ENCODE data around the gene RFLNA. TPM values are rescaled to one million over a fixed set of nuclear protein-coding genes. Genes with fewer than 3 reads are reported as not detected.

RFLNA gene
- total RNA-seq, 2 donors from 2014 or later: 5.4 to 13.7 TPM

DNA sequence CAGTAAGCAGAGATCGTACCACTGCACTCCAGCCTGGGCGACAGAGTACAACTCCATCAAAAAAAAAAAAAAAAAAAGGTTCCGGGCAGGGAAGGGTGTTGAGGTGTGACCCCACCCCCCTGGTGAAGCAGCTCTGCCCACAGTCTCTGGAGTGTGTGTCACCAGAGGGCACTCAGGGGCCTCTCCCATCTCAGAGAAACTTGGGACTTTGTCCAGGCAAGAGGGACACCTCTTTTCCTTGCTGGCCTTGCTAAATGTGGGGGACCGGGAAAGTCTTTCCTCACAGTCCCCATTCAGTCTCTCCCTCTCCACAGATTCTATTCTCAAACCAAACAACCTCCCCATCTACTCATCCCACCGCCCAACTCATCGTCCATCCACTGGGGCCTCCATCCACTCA lies 43.6 kb downstream of the RFLNA start:
- Histone ChIP-seq H3K4me1 (replicated peaks) (no peaks in the 10 kb centered on the region), H3K4me3 (no peak overlapping the region), H3K36me3 (peaks cover 38 to 55% of the 10 kb centered on the region in 2 donors), H3K27me3 (replicated peaks; ENCODE audit: insufficient read depth) (no peaks in the 10 kb centered on the region), H3K9me3 (no peaks in the 10 kb centered on the region), H3K27ac (no peak overlapping the region)
- WGBS: 92% methylated on average over 6 of the region's 6 CpGs
- no peak for DNase-seq (ENCODE audit: low spot score)
- intact Hi-C loops (cut with DNase I): no loop called here
- no peak for TF ChIP-seq POLR2A (IDR thresholded peaks at IDR 0.05)
- TF ChIP-seq, protein P1, sequence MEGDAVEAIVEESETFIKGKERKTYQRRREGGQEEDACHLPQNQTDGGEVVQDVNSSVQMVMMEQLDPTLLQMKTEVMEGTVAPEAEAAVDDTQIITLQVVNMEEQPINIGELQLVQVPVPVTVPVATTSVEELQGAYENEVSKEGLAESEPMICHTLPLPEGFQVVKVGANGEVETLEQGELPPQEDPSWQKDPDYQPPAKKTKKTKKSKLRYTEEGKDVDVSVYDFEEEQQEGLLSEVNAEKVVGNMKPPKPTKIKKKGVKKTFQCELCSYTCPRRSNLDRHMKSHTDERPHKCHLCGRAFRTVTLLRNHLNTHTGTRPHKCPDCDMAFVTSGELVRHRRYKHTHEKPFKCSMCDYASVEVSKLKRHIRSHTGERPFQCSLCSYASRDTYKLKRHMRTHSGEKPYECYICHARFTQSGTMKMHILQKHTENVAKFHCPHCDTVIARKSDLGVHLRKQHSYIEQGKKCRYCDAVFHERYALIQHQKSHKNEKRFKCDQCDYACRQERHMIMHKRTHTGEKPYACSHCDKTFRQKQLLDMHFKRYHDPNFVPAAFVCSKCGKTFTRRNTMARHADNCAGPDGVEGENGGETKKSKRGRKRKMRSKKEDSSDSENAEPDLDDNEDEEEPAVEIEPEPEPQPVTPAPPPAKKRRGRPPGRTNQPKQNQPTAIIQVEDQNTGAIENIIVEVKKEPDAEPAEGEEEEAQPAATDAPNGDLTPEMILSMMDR (IDR thresholded peaks at IDR 0.05): no peak
- TF ChIP-seq POLR2AphosphoS5 (IDR thresholded peaks at IDR 0.05): no peak

DNA sequence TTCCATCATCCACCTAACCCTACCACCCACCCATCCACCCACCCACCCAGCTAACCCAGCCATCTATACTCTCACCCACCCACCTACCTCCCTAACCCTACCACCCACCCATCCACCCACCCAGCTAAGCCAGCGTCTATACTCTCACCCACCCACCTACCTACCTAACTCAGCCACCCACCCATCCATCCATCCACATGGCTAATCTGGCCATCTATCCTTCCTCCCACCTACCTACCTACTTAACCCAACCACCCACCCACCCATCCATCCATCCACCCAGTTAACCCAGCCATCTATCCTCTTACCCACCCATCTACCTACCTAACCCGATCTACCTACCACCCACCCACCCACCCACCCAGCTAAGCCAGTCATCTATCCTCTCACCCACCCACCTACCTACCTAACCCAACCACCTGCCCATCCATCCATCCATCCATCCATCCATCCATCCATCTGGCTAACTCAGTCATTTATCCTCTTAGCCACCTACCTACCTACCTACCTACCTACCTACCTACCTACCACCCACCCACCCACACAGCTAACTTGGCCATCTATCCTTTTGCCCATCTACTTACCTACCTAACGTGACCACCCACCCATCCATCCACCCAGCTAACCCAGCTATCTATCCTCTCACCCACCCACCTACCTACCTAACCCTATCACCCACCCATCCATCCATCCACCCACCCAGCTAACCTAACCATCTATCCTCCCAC lies 44.1 kb downstream of the RFLNA start:
- H3K4me1 ChIP-seq (replicated peaks): no peaks in the 10 kb centered on the region
- no peak for DNase-seq (ENCODE audit: low spot score)
- H3K27me3 ChIP-seq (replicated peaks; ENCODE audit: insufficient read depth): no peaks in the 10 kb centered on the region
- H3K9me3 ChIP-seq: no peaks in the 10 kb centered on the region
- H3K4me3 ChIP-seq: no peak overlapping the region
- H3K27ac ChIP-seq: no peak overlapping the region
- intact Hi-C loops (cut with DNase I): no loop called here
- peaks cover 35 to 55% of the 10 kb centered on the region in 2 donors for H3K36me3 ChIP-seq
- WGBS: 97% methylated on average over 3 of the region's 3 CpGs
- no peak for TF ChIP-seq POLR2AphosphoS5 (IDR thresholded peaks at IDR 0.05)
- no peak for TF ChIP-seq POLR2A (IDR thresholded peaks at IDR 0.05)
- TF ChIP-seq, protein P1 (IDR thresholded peaks at IDR 0.05): no peak

DNA sequence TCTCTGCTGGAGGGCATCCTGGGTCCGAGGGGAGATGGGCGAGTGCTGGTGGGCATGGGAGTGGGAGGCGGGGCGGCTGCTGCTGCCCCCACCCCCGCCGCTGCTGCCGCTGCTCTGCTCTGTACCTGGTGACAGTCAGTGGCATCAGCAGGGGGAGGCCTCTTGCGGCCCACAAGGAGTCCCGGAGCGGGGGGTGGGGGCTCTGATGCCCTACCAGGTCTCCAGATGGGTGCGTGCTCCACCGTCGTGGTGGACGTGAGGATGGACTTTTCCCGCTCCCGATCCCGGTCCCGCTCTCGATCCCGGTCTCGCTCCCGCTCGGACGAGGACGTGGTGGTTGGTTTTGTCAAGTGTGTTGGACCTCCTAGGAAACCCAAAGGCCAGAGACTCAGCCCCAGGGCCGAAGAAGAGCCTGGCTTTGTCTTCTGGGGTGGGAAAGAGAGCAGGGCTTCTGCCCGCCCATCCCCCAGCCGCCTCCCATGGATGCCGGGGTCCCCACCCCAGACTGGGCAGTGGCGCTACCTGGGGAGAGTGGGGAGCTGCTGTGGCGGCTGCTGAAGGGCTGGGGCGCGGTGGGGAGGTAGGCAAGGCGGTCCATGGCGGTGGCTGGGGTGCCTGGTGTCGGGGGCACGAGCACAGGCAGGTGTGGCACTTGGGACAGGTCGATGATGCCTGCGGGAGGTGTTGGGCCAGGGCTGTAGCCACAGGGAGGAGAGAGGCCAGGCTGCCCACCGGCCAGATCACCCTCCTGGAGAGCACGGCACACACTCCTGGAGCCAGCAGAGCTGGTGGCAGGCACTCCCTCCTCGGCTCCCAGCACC lies 45.4 kb downstream of the RFLNA start:
- 93% methylated on average over 38 of the region's 42 CpGs for WGBS
- peaks cover 33 to 54% of the 10 kb centered on the region in 2 donors for H3K36me3 ChIP-seq

DNA sequence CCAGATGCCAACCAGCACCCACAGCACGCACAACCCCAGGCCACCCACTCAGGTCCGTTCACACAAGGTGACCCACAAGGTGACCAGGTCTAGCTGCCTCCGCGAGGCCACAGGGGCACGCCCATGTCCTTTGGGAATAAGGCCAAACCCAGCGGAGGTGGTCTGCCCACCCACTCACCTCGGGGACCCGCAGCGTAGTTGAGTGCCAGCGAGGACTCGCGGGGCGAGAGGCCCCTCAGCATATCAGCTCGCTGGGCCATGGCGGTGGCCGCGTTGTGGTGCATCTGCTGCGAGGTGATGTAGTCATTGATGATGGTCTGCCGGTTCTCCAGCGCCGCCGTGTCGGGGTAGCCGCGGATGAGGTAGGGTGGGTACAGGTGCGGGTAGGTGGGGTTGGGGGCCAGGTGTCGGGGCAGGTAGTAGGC lies 46.8 kb downstream of the RFLNA start:
- 92% methylated on average over 26 of the region's 27 CpGs for WGBS
- intact Hi-C loops (cut with DNase I): no loop called here
- no peaks in the 10 kb centered on the region for H3K27me3 ChIP-seq (replicated peaks; ENCODE audit: insufficient read depth)
- DNase-seq (ENCODE audit: low spot score): no peak
- TF ChIP-seq POLR2AphosphoS5 (IDR thresholded peaks at IDR 0.05): no peak
- no peak for TF ChIP-seq POLR2A (IDR thresholded peaks at IDR 0.05)
- TF ChIP-seq, protein P1 (IDR thresholded peaks at IDR 0.05): no peak
- H3K9me3 ChIP-seq: no peaks in the 10 kb centered on the region
- H3K4me3 ChIP-seq: no peak overlapping the region
- H3K4me1 ChIP-seq (replicated peaks): no peaks in the 10 kb centered on the region
- peaks cover 37 to 49% of the 10 kb centered on the region in 2 donors for H3K36me3 ChIP-seq
- no peak overlapping the region for H3K27ac ChIP-seq

More for the DNA sequence above, 45.4 kb downstream of the RFLNA start:
- H3K27ac ChIP-seq: no peak overlapping the region
- no peaks in the 10 kb centered on the region for H3K9me3 ChIP-seq
- intact Hi-C loops (cut with DNase I): no loop called here
- DNase-seq (ENCODE audit: low spot score): no peak
- no peaks in the 10 kb centered on the region for H3K27me3 ChIP-seq (replicated peaks; ENCODE audit: insufficient read depth)
- TF ChIP-seq POLR2AphosphoS5 (IDR thresholded peaks at IDR 0.05): no peak
- no peak for TF ChIP-seq POLR2A (IDR thresholded peaks at IDR 0.05)
- TF ChIP-seq, protein P1 (IDR thresholded peaks at IDR 0.05): no peak
- H3K4me3 ChIP-seq: no peak overlapping the region
- no peaks in the 10 kb centered on the region for H3K4me1 ChIP-seq (replicated peaks)

All from prostate gland (tissue), 2 donors.